Measurements from ENCODE around the gene HNF1A. TPM values are rescaled to one million over a fixed set of nuclear protein-coding genes. Genes with fewer than 3 reads are reported as not detected.

The HNF1A gene
- total and polyA plus RNA-seq, 2 donors (not counting 3 experiments of a cell fraction or from before 2014, with no cell fraction given): not detected

DNA sequence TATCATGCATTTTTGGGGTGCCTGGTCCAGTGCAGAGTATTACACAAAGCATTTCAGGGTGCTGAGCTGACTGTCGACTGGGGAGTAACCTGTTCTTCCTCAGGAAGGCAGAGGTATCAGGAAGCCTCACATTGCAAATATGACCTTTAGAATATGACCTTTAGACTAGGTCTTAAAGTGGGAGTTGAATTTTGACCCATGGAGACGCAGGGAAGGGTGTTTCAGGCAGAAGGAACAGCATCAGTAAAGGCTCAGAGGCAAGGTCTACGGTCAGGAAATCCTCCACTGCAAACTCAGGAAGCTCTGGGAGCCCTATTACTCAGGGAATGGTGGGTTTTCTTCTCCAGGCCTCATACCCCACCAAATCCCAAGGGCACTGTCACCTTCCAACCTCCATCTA, 11.3 kb downstream of the HNF1A start:
- H3K4me2 ChIP-seq (ENCODE audit: insufficient read depth, low read length): no peak overlapping the region
- no peaks in the 10 kb centered on the region for H3K4me1 ChIP-seq (ENCODE audit: control insufficient read depth, extremely low read depth, insufficient read depth, low read length)
- H4K20me1 ChIP-seq (replicated peaks; ENCODE audit: control insufficient read depth, extremely low read depth, insufficient read depth, low read length): no peaks in the 10 kb centered on the region
- TF ChIP-seq POLR2AphosphoS5 (IDR thresholded peaks at IDR 0.05; ENCODE audit: insufficient read depth, low read depth, low read length): no peak
- BruUV-seq (replicated peaks): no TSS peak
- peaks cover 3 to 8% of the 10 kb centered on the region in 2 experiments for H3K27me3 ChIP-seq (ENCODE audit: control insufficient read depth in 2 of 2, insufficient read depth in 2 of 2, low read length in 2 of 2)
- FAIRE-seq: no peak
- dilution Hi-C loops (cut with MboI; ENCODE audit: extremely low pct_ligation_motif_present, low sequenced_read_pairs) (no loop called here), intact Hi-C loops (cut with micrococcal nuclease) (no loop called here)
- H3K4me3 ChIP-seq (replicated peaks in 1 of 3; ENCODE audit: insufficient read depth in 1 of 3, low read depth in 1 of 3, low read length in 3 of 3): no peak overlapping the region
- no peak overlapping the region for H3K9ac ChIP-seq (replicated peaks; ENCODE audit: extremely low read depth, insufficient read depth, low read length)
- DNase-seq (ENCODE audit: low read depth, low spot score): no peak
- H3K79me2 ChIP-seq (ENCODE audit: control insufficient read depth, insufficient read depth, low read length): no peaks in the 10 kb centered on the region
- H3K9me1 ChIP-seq (replicated peaks; ENCODE audit: control insufficient read depth, extremely low read depth, insufficient read depth, low read length): no peaks in the 10 kb centered on the region
- CTCF ChIA-PET: interaction anchor here (1.1 kb wide), 1 partner anchor 9 kb away, joined by 3 read pairs; no protein-coding TSS in a partner anchor
- H3K36me3 ChIP-seq (ENCODE audit: control insufficient read depth in 2 of 2, extremely low read depth in 1 of 2, insufficient read depth in 2 of 2, low read length in 2 of 2): no peaks in the 10 kb centered on the region
- no peaks in the 10 kb centered on the region for H3K9me3 ChIP-seq (replicated peaks; ENCODE audit: control insufficient read depth, insufficient read depth, low read length)
- H2AFZ ChIP-seq (ENCODE audit: low read depth, low read length): no peak overlapping the region
- POLR2A ChIA-PET: no interaction called here
- H3K27ac ChIP-seq (ENCODE audit: insufficient read depth, low read depth, low read length): no peak overlapping the region

GRCh38 chr12:120990487-120991055, 12.2 kb downstream of the HNF1A start:
- ChIA-PET POLR2A (no interaction called here), CTCF (no interaction called here)
- Histone ChIP-seq H3K27ac (ENCODE audit: insufficient read depth, low read depth, low read length) (no peak overlapping the region), H3K9ac (replicated peaks; ENCODE audit: extremely low read depth, insufficient read depth, low read length) (no peak overlapping the region), H3K4me2 (ENCODE audit: insufficient read depth, low read length) (no peak overlapping the region), H2AFZ (ENCODE audit: low read depth, low read length) (no peak overlapping the region), H3K9me1 (replicated peaks; ENCODE audit: control insufficient read depth, extremely low read depth, insufficient read depth, low read length) (no peaks in the 10 kb centered on the region), H3K79me2 (ENCODE audit: control insufficient read depth, insufficient read depth, low read length) (no peaks in the 10 kb centered on the region), H3K36me3 (ENCODE audit: control insufficient read depth in 2 of 2, extremely low read depth in 1 of 2, insufficient read depth in 2 of 2, low read length in 2 of 2) (no peaks in the 10 kb centered on the region), H3K9me3 (replicated peaks; ENCODE audit: control insufficient read depth, insufficient read depth, low read length) (no peaks in the 10 kb centered on the region), H3K27me3 (ENCODE audit: control insufficient read depth in 2 of 2, insufficient read depth in 2 of 2, low read length in 2 of 2) (peaks cover 3 to 8% of the 10 kb centered on the region in 2 experiments), H4K20me1 (replicated peaks; ENCODE audit: control insufficient read depth, extremely low read depth, insufficient read depth, low read length) (no peaks in the 10 kb centered on the region), H3K4me1 (ENCODE audit: control insufficient read depth, extremely low read depth, insufficient read depth, low read length) (no peaks in the 10 kb centered on the region), H3K4me3 (replicated peaks in 1 of 3; ENCODE audit: insufficient read depth in 1 of 3, low read depth in 1 of 3, low read length in 3 of 3) (no peak overlapping the region)
- intact Hi-C loops (cut with micrococcal nuclease) (no loop called here), dilution Hi-C loops (cut with MboI; ENCODE audit: extremely low pct_ligation_motif_present, low sequenced_read_pairs) (no loop called here)
- no peak for DNase-seq (ENCODE audit: low read depth, low spot score)
- no peak for FAIRE-seq
- BruUV-seq (replicated peaks): no TSS peak
- TF ChIP-seq GATA2 (IDR thresholded peaks at IDR 0.05; ENCODE audit: insufficient read depth, insufficient read length, low read depth, low read length): no peak
- TF ChIP-seq MYC (IDR thresholded peaks at IDR 0.05; ENCODE audit: low read depth, low read length): no peak
- no peak for TF ChIP-seq JUN (IDR thresholded peaks at IDR 0.05; ENCODE audit: borderline replicate concordance, insufficient read depth, insufficient read length, low read depth)
- TF ChIP-seq POLR2AphosphoS5 (IDR thresholded peaks at IDR 0.05; ENCODE audit: insufficient read depth, low read depth, low read length): no peak
- no peak for TF ChIP-seq EZH2 (IDR thresholded peaks at IDR 0.05; ENCODE audit: borderline replicate concordance, low read depth, low read length, severe bottlenecking)
- TF ChIP-seq POLR2A (IDR thresholded peaks at IDR 0.05; ENCODE audit: low read depth, low read length): no peak
- TF ChIP-seq CTCF (IDR thresholded peaks at IDR 0.05; ENCODE audit: extremely low read depth in 1 of 2, insufficient read depth in 1 of 2, low read depth in 1 of 2, low read length in 2 of 2): no peak
- TF ChIP-seq FOS (IDR thresholded peaks at IDR 0.05; ENCODE audit: borderline replicate concordance, insufficient read depth, low read length): no peak
- TF ChIP-seq, protein P1, sequence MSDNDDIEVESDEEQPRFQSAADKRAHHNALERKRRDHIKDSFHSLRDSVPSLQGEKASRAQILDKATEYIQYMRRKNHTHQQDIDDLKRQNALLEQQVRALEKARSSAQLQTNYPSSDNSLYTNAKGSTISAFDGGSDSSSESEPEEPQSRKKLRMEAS (IDR thresholded peaks at IDR 0.05; ENCODE audit: insufficient read depth, insufficient read length): no peak

Measured in endothelial cell of umbilical vein (primary cell).